Endothelial cell of umbilical vein (primary cell): ENCODE results near the gene HSFX3. TPM values are rescaled to one million over a fixed set of nuclear protein-coding genes. Genes with fewer than 3 reads are reported as not detected.

Experiments
- BruUV-seq: library from RNA; stranded (reverse); fragments of 400-500 nt; replicated peaks from 2 replicates; lab custom pipeline; 2021; lab: Mats Ljungman, UMichigan
- CTCF ChIA-PET: fragments of 300-600, 350-600 bp; sonication (Branson Sonifier 250); formaldehyde crosslinking; loops from one replicate; lab custom pipeline; 2021; ENCODE audit warnings: antibody characterized with exemption, inconsistent platforms; lab: Charles Lee
- POLR2A ChIA-PET: fragments of 300-600, 350-600 bp; sonication (Branson Sonifier 250); formaldehyde crosslinking; loops from one replicate; lab custom pipeline; 2021; ENCODE audit warnings: antibody characterized with exemption, inconsistent platforms; lab: Charles Lee
- DNase-seq: peaks from one replicate; pipeline ENCODE4 v3.0.0-alpha.2; 2011; ENCODE audit warnings: low read depth, low spot score
- FAIRE-seq: peaks from 2 replicates; lab custom pipeline; 2011; peaks lifted over from hg19 to GRCh38; lab: Jason Lieb, UNC
- H2AFZ ChIP-seq: 2 replicates; pipeline ENCODE4 v1.6.0; 2012; ENCODE audit warnings: low read depth, low read length, control low read depth, inconsistent platforms
- H3K27ac ChIP-seq: 2 replicates; pipeline ENCODE4 v1.5.1; 2011; ENCODE audit warnings: low read depth, mild to moderate bottlenecking, control low read depth, low read length, moderate library complexity; ENCODE audit not compliant: insufficient read depth
- H3K27me3 ChIP-seq, 2 experiments: 2 replicates each; pipeline versions ENCODE4 v1.6.0 to v1.6.1; 2011; ENCODE audit warnings: low read length in 2 of 2, mixed read lengths in 1 of 2; ENCODE audit not compliant: control insufficient read depth in 2 of 2, insufficient read depth in 2 of 2
- H3K36me3 ChIP-seq, 2 experiments: 2 replicates in 1 of 2; 3 replicates in 1 of 2; pipeline ENCODE4 v1.5.1; 2011; ENCODE audit warnings: low read length in 2 of 2, mild to moderate bottlenecking in 1 of 2, moderate library complexity in 1 of 2; ENCODE audit not compliant: control insufficient read depth in 2 of 2, insufficient read depth in 2 of 2; ENCODE audit errors: extremely low read depth in 1 of 2
- H3K4me1 ChIP-seq: 3 replicates; pipeline ENCODE4 v1.5.1; 2011; ENCODE audit warnings: mild to moderate bottlenecking, low read length; ENCODE audit not compliant: control insufficient read depth, insufficient read depth; ENCODE audit errors: extremely low read depth
- H3K4me2 ChIP-seq: 2 replicates; pipeline ENCODE4 v1.6.1; 2011; ENCODE audit warnings: low read length, control low read depth, mixed read lengths; ENCODE audit not compliant: insufficient read depth
- H3K4me3 ChIP-seq, 3 experiments: fragments of 200-600 bp in 1 of 3; sonication (generic), shearing (Covaris generic) in 1 of 3; replicated peaks in 1 of 3; 2 replicates each; pipeline ENCODE4 v1.5.1; 2011 to 2016; ENCODE audit warnings: control low read depth in 3 of 3, low read length in 3 of 3, mild to moderate bottlenecking in 2 of 3, inconsistent platforms in 1 of 3, low read depth in 1 of 3, moderate library complexity in 1 of 3; ENCODE audit not compliant: insufficient read depth in 1 of 3
- H3K79me2 ChIP-seq: 2 replicates; pipeline ENCODE4 v1.6.0; 2012; ENCODE audit warnings: low read length, inconsistent platforms; ENCODE audit not compliant: control insufficient read depth, insufficient read depth
- H3K9ac ChIP-seq: replicated peaks from 2 replicates; pipeline ENCODE3; 2011; ENCODE audit warnings: low read length, control low read depth; ENCODE audit not compliant: insufficient read depth; ENCODE audit errors: extremely low read depth
- H3K9me1 ChIP-seq: replicated peaks from 3 replicates; pipeline ENCODE4 v1.6.0; 2011; ENCODE audit warnings: mild to moderate bottlenecking, low read length; ENCODE audit not compliant: control insufficient read depth, insufficient read depth; ENCODE audit errors: extremely low read depth
- H3K9me3 ChIP-seq: replicated peaks from 2 replicates; pipeline ENCODE4 v1.5.1; 2012; ENCODE audit warnings: low read length, inconsistent platforms; ENCODE audit not compliant: control insufficient read depth, insufficient read depth
- H4K20me1 ChIP-seq: replicated peaks from 2 replicates; pipeline ENCODE3; 2011; ENCODE audit warnings: mild to moderate bottlenecking, low read length; ENCODE audit not compliant: control insufficient read depth, insufficient read depth; ENCODE audit errors: extremely low read depth
- CTCF ChIP-seq, 2 donors: IDR thresholded peaks; 1 replicate in 1 of 2; 2 replicates in 1 of 2; pipeline ENCODE4 v1.5.1; 2011; ENCODE audit warnings: low read length in 2 of 2, mild to moderate bottlenecking in 2 of 2, moderate library complexity in 2 of 2, control low read depth in 1 of 2, inconsistent platforms in 1 of 2, low read depth in 1 of 2; ENCODE audit not compliant: insufficient read depth in 1 of 2; ENCODE audit errors: extremely low read depth in 1 of 2
- EZH2 ChIP-seq: IDR thresholded peaks from 2 replicates; pipeline ENCODE4 v1.6.1; 2012; ENCODE audit warnings: borderline replicate concordance, low read depth, mild to moderate bottlenecking, moderate library complexity, low read length, inconsistent platforms; ENCODE audit not compliant: severe bottlenecking
- FOS ChIP-seq: IDR thresholded peaks from 2 replicates; pipeline ENCODE4 v1.6.1; 2011; ENCODE audit warnings: mild to moderate bottlenecking, low read length, moderate library complexity, borderline replicate concordance; ENCODE audit not compliant: insufficient read depth
- GATA2 ChIP-seq: IDR thresholded peaks from 2 replicates; pipeline ENCODE4 v1.7.0; 2011; ENCODE audit warnings: low read depth, mild to moderate bottlenecking, moderate library complexity, mixed read lengths, low read length; ENCODE audit not compliant: insufficient read length, insufficient read depth
- JUN ChIP-seq: IDR thresholded peaks from 2 replicates; pipeline ENCODE4 v1.6.1; 2011; ENCODE audit warnings: borderline replicate concordance, low read depth; ENCODE audit not compliant: insufficient read length, insufficient read depth
- MAX ChIP-seq: IDR thresholded peaks from 2 replicates; pipeline ENCODE4 v1.6.1; 2011; ENCODE audit not compliant: insufficient read depth, insufficient read length
- MYC ChIP-seq: IDR thresholded peaks from one replicate; pipeline ENCODE4 v1.6.1; 2011; ENCODE audit warnings: mild to moderate bottlenecking, low read depth, low read length
- POLR2A ChIP-seq: IDR thresholded peaks from 2 replicates; pipeline ENCODE4 v1.6.1; 2012; ENCODE audit warnings: low read depth, mild to moderate bottlenecking, control low read depth, low read length
- POLR2AphosphoS5 ChIP-seq: IDR thresholded peaks from 2 replicates; pipeline ENCODE4 v1.6.1; 2012; ENCODE audit warnings: low read depth, mild to moderate bottlenecking, control low read depth, low read length, moderate library complexity; ENCODE audit not compliant: insufficient read depth
- dilution Hi-C: fragments of 300-500 bp; cut with MboI; formaldehyde crosslinking; loops from one replicate; pipeline ENCODE4 v1.15.0; 2019; ENCODE audit warnings: low sequenced_read_pairs; ENCODE audit not compliant: extremely low pct_ligation_motif_present
- intact Hi-C: fragments of 100-400 bp; cut with micrococcal nuclease; formaldehyde crosslinking; loops from one replicate; pipeline ENCODE4 v1.10.0; 2022
- polyA plus RNA-seq, 4 experiments: library from polyadenylated mRNA; depleted of rRNA in 3 of 4; stranded (reverse) in 3 of 4; unstranded in 1 of 4; fragments of >200 nt; gene quantifications; 2 replicates each; pipeline versions ENCODE4 v1.2.1 to v1.2.3, GENCODE V29; 2011 to 2012; ENCODE audit warnings: missing spikeins in 1 of 4
- total RNA-seq: library from RNA; stranded (reverse); gene quantifications from 2 replicates; pipeline ENCODE4 v1.2.3, GENCODE V29; 2021

Gene HSFX3
- total and polyA plus RNA-seq, 2 donors (not counting 3 experiments of a cell fraction or from before 2014, with no cell fraction given) = not detected

DNA sequence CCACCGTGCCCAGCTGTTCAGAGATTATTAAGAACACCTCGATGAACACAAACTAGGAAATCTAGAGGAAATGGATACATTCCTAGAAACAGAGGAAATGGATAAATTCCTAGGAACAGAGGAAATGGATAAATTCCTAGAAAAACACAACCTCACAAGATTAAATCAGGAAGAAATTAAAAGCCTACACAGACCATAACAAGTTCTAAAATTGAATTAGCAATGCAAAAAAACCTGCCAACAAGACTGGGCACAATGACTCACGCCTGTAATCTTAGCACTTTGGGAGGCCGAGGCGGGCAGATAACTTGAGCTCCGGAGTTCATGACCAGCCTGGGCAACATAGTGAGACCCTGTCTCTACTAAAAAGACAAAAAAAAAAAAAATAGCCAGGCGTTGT is 31.5 kb downstream of the HSFX3 start:
- intact Hi-C loops (loop anchor here (1.0 to 2.0 kb wide), 2 partner anchors 13 to 21 kb away; partner anchors contain the start of gene IDS), dilution Hi-C loops (no loop called here)
- Histone ChIP-seq H3K4me1 (peaks cover 18% of the 10 kb centered on the region), H3K27me3 (peaks cover 0 to 4% of the 10 kb centered on the region in 2 experiments), H3K9ac (no peak overlapping the region), H3K36me3 (no peaks in the 10 kb centered on the region), H3K9me3 (no peaks in the 10 kb centered on the region), H3K4me2 (peak overlapping the region; percentile 11), H2AFZ (no peak overlapping the region), H4K20me1 (no peaks in the 10 kb centered on the region), H3K9me1 (no peaks in the 10 kb centered on the region), H3K27ac (no peak overlapping the region), H3K79me2 (no peaks in the 10 kb centered on the region), H3K4me3 (no peak overlapping the region)
- FAIRE-seq (peak; percentile 88), DNase-seq (peak; percentile 70)
- TF ChIP-seq EZH2 = no peak
- no peak for TF ChIP-seq MAX
- no peak for TF ChIP-seq POLR2A
- TF ChIP-seq CTCF (IDR thresholded peaks at IDR 0.05; ENCODE audit: extremely low read depth in 1 of 2, insufficient read depth in 1 of 2, low read depth in 1 of 2, low read length in 2 of 2) = no peak
- peak; percentile 36 for TF ChIP-seq FOS
- no peak for TF ChIP-seq POLR2AphosphoS5
- peak; percentile 72 for TF ChIP-seq GATA2
- peak; percentile 37 for TF ChIP-seq JUN
- TF ChIP-seq MYC = no peak
- no TSS peak for BruUV-seq
- POLR2A ChIA-PET = no interaction called here
- CTCF ChIA-PET = interaction anchor here (1.2 to 1.3 kb wide), 3 partner anchors 9 to 13 kb away, joined by 3 read pairs; partner anchors contain the start of gene IDS
